HEK293 (cell line): ENCODE measurements around the gene NRF1.

Source experiments
- CTCF ChIA-PET: fragments of 350-600 bp; formaldehyde crosslinking; extraction: SDS; loops from one replicate; lab custom pipeline; 2021; ENCODE audit warnings: antibody characterized with exemption; lab: Yijun Ruan, JAX
- POLR2A ChIA-PET: fragments of 300-600 bp; formaldehyde crosslinking; extraction: SDS; loops from one replicate; lab custom pipeline; 2020; ENCODE audit warnings: antibody characterized with exemption, inconsistent platforms; lab: Yijun Ruan, JAX
- H3K27ac ChIP-seq: fragments of 200-500 bp; sonication (Bioruptor generic); 2 replicates; pipeline ENCODE4 v1.5.1; 2014; ENCODE audit warnings: low read depth, low read length, control low read depth, inconsistent platforms; ENCODE audit errors: extremely low read depth
- H3K36me3 ChIP-seq, 2 experiments: fragments of 200-500 bp in 1 of 2; sonication (Bioruptor generic) in 1 of 2; 1 replicate in 1 of 2; 2 replicates in 1 of 2; pipeline ENCODE4 v1.5.1; 2014 to 2017; ENCODE audit warnings: inconsistent platforms in 2 of 2, low read length in 2 of 2; ENCODE audit not compliant: control insufficient read depth in 2 of 2, insufficient read depth in 1 of 2
- H3K4me1 ChIP-seq: fragments of 200-500 bp; sonication (Bioruptor generic); 2 replicates; pipeline ENCODE4 v1.5.1; 2014; ENCODE audit warnings: mild to moderate bottlenecking, low read length, inconsistent platforms; ENCODE audit not compliant: control insufficient read depth, insufficient read depth
- H3K4me3 ChIP-seq: 2 replicates; pipeline ENCODE4 v1.5.1; 2011; ENCODE audit warnings: low read depth, mild to moderate bottlenecking, control low read depth, low read length, moderate library complexity
- H3K9me3 ChIP-seq: fragments of 200-500 bp; sonication (Bioruptor generic); 2 replicates; pipeline ENCODE4 v1.5.1; 2014; ENCODE audit warnings: low read depth, low read length, inconsistent platforms; ENCODE audit not compliant: control insufficient read depth, insufficient read depth
- GLI2 ChIP-seq: fragments of 450-650 bp; formaldehyde crosslinking; IDR thresholded peaks from 2 replicates; pipeline ENCODE4; 2017; ENCODE audit warnings: missing biosample characterization, missing genetic modification characterization, low read depth, borderline replicate concordance
- HIC1 ChIP-seq: fragments of 450-650 bp; formaldehyde crosslinking; IDR thresholded peaks from 2 replicates; pipeline ENCODE4 v1.5.1; 2016; ENCODE audit warnings: missing biosample characterization, missing genetic modification characterization
- KLF16 ChIP-seq: fragments of 450-650 bp; formaldehyde crosslinking; IDR thresholded peaks from 2 replicates; pipeline ENCODE4 v1.5.1; 2017; ENCODE audit warnings: missing biosample characterization, missing genetic modification characterization
- PRDM10 ChIP-seq: fragments of 450-650 bp; formaldehyde crosslinking; IDR thresholded peaks from 2 replicates; pipeline ENCODE4 v1.5.1; 2016; ENCODE audit warnings: missing biosample characterization, missing genetic modification characterization
- PRDM4 ChIP-seq: fragments of 450-650 bp; formaldehyde crosslinking; IDR thresholded peaks from 2 replicates; pipeline ENCODE4 v1.5.1; 2017; ENCODE audit warnings: missing biosample characterization, missing genetic modification characterization
- ZFHX2 ChIP-seq: fragments of 450-650 bp; formaldehyde crosslinking; conservative IDR thresholded peaks from 2 replicates; pipeline ENCODE4 v1.5.1; 2016; ENCODE audit warnings: missing biosample characterization, missing genetic modification characterization
- ZFP3 ChIP-seq: fragments of 450-650 bp; formaldehyde crosslinking; IDR thresholded peaks from 2 replicates; pipeline ENCODE4 v1.5.1; 2016; ENCODE audit warnings: low read depth, missing biosample characterization, missing genetic modification characterization
- ZFP41 ChIP-seq: fragments of 450-650 bp; formaldehyde crosslinking; IDR thresholded peaks from 2 replicates; pipeline ENCODE4 v1.5.1; 2016; ENCODE audit warnings: missing biosample characterization, missing genetic modification characterization, borderline replicate concordance
- ZNF114 ChIP-seq: fragments of 450-650 bp; formaldehyde crosslinking; IDR thresholded peaks from 2 replicates; pipeline ENCODE4 v1.5.0; 2017; ENCODE audit warnings: missing biosample characterization, missing genetic modification characterization
- ZNF16 ChIP-seq: fragments of 450-650 bp; formaldehyde crosslinking; IDR thresholded peaks from 2 replicates; pipeline ENCODE4 v1.5.1; 2016; ENCODE audit warnings: low read depth, missing biosample characterization, missing genetic modification characterization
- ZNF26 ChIP-seq: fragments of 450-650 bp; formaldehyde crosslinking; IDR thresholded peaks from 2 replicates; pipeline ENCODE4 v1.5.1; 2016; ENCODE audit warnings: missing biosample characterization, missing genetic modification characterization
- ZNF266 ChIP-seq: fragments of 450-650 bp; formaldehyde crosslinking; IDR thresholded peaks from 2 replicates; pipeline ENCODE4 v1.5.1; 2016; ENCODE audit warnings: missing biosample characterization, missing genetic modification characterization, low read depth
- ZNF362 ChIP-seq: fragments of 450-650 bp; formaldehyde crosslinking; IDR thresholded peaks from 2 replicates; pipeline ENCODE4 v1.5.1; 2016; ENCODE audit warnings: missing biosample characterization, missing genetic modification characterization
- ZNF37A ChIP-seq: fragments of 450-650 bp; IDR thresholded peaks from 2 replicates; pipeline ENCODE4 v1.5.1; 2018; ENCODE audit warnings: missing biosample characterization, missing genetic modification characterization
- ZNF514 ChIP-seq: fragments of 450-650 bp; formaldehyde crosslinking; IDR thresholded peaks from 2 replicates; pipeline ENCODE4 v1.5.1; 2016; ENCODE audit warnings: missing biosample characterization, missing genetic modification characterization
- ZNF623 ChIP-seq: fragments of 450-650 bp; formaldehyde crosslinking; IDR thresholded peaks from 2 replicates; pipeline ENCODE4 v1.5.1; 2016; ENCODE audit warnings: missing biosample characterization, missing genetic modification characterization
- ZNF701 ChIP-seq: fragments of 450-650 bp; formaldehyde crosslinking; IDR thresholded peaks from 2 replicates; pipeline ENCODE4 v1.5.1; 2016; ENCODE audit warnings: missing biosample characterization, missing genetic modification characterization
- ZNF792 ChIP-seq: fragments of 450-650 bp; formaldehyde crosslinking; IDR thresholded peaks from 2 replicates; pipeline ENCODE4 v1.5.1; 2016; ENCODE audit warnings: missing biosample characterization, missing genetic modification characterization

Gene NRF1

GRCh38 chr7:129803546-129804081, 192.1 kb downstream of the NRF1 start (continued):
- no peak for TF ChIP-seq ZNF26 (tag by site-specific recombination)

GRCh38 chr7:129804111-129804889, 192.8 kb downstream of the NRF1 start:
- POLR2A ChIA-PET = interaction anchor here (0.6 kb wide), 1 partner anchor 1430 kb away, joined by 3 read pairs; no protein-coding TSS in a partner anchor
- no peak overlapping the region for H3K27ac ChIP-seq
- CTCF ChIA-PET = interaction anchor here (1.6 kb wide), 1 partner anchor 437 kb away, joined by 3 read pairs; no protein-coding TSS in a partner anchor
- H3K4me3 ChIP-seq = no peak overlapping the region
- H3K9me3 ChIP-seq = no peaks in the 10 kb centered on the region
- no peaks in the 10 kb centered on the region for H3K4me1 ChIP-seq
- H3K36me3 ChIP-seq = no peaks in the 10 kb centered on the region
- 0 out of 2 replicates have a peak, but pooled peaks have one; percentile 23 for TF ChIP-seq HIC1 (tag by site-specific recombination)
- TF ChIP-seq ZNF362 (tag by site-specific recombination) = no peak

GRCh38 chr7:129804890-129805719, 193.6 kb downstream of the NRF1 start:
- H3K4me1 ChIP-seq = no peaks in the 10 kb centered on the region
- no peak overlapping the region for H3K4me3 ChIP-seq
- POLR2A ChIA-PET = interaction anchor here (0.6 to 1.0 kb wide), 2 partner anchors 20 to 1431 kb away, joined by 3 to 4 read pairs; no protein-coding TSS in a partner anchor
- CTCF ChIA-PET = interaction anchor here (0.6 to 1.6 kb wide), 4 partner anchors 73 to 438 kb away, joined by 3 to 4 read pairs (median 3); no protein-coding TSS in a partner anchor
- H3K36me3 ChIP-seq = no peaks in the 10 kb centered on the region
- H3K9me3 ChIP-seq = no peaks in the 10 kb centered on the region
- H3K27ac ChIP-seq = no peak overlapping the region
- no peak for TF ChIP-seq KLF16 (tag by site-specific recombination)
- peak; percentile 84 for TF ChIP-seq ZFHX2 (tag by site-specific recombination)
- no peak for TF ChIP-seq ZFP41
- no peak for TF ChIP-seq ZFP3 (tag by site-specific recombination)
- TF ChIP-seq ZNF114 (tag by site-specific recombination) = no peak
- no peak for TF ChIP-seq ZNF16 (tag by site-specific recombination)
- no peak for TF ChIP-seq GLI2 (tag by site-specific recombination)
- TF ChIP-seq ZNF623 (tag by site-specific recombination) = no peak
- peak; percentile 56; the same call in 1 of the 2 replicates for TF ChIP-seq PRDM10
- TF ChIP-seq ZNF792 (tag by site-specific recombination) = no peak
- TF ChIP-seq ZNF37A (tag by site-specific recombination) = no peak
- no peak for TF ChIP-seq ZNF701 (tag by site-specific recombination)
- TF ChIP-seq ZNF514 (tag by site-specific recombination) = no peak
- TF ChIP-seq ZNF266 (tag by site-specific recombination) = no peak
- TF ChIP-seq PRDM4 (tag by site-specific recombination) = no peak
